ENCODE results near the gene HUNK. TPM values are rescaled to one million over a fixed set of nuclear protein-coding genes. Genes with fewer than 3 reads are reported as not detected.

Gene HUNK
- total and polyA plus RNA-seq, 2 experiments from 2014 or later: 1.6 to 5.1 TPM

DNA sequence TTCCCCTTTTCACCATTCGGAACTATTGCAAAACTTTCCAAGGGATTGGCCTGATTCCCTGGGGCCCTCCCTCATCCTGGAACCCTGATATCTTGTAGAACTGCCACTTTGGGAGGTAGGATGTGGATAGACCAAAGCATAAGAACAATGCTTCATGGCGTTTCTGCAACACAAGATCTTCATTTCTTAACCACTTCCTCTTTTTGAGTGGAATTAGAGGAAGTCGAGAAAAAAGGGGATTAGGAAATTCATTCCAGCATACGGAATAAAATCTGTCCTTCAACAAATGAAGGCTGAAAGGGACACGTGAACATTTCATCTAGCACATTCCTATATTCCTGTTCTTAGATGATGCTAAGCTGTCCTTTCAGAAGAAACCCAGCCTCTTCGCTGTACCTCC is 149.3 kb downstream of the HUNK start:
- Mint-ChIP-seq H3K36me3 (ENCODE audit: low read depth) (no peaks in the 10 kb centered on the region), H3K9me3 (no peaks in the 10 kb centered on the region; the same call in 2 of the 3 replicates), H3K4me1 (no peaks in the 10 kb centered on the region), H3K27me3 (ENCODE audit: insufficient read depth, low read depth, poor library complexity) (no peaks in the 10 kb centered on the region), H3K4me3 (no peak overlapping the region), H3K27ac (no peak overlapping the region)
- H3K4me3 ChIP-seq: no peak overlapping the region
- no peaks in the 10 kb centered on the region for H3K36me3 ChIP-seq (ENCODE audit: insufficient read depth)
- H3K4me1 ChIP-seq (ENCODE audit: insufficient read depth): no peaks in the 10 kb centered on the region
- H3K27ac ChIP-seq (ENCODE audit: low read depth): no peak overlapping the region
- no peaks in the 10 kb centered on the region for H3K79me2 ChIP-seq (replicated peaks; ENCODE audit: insufficient read depth)
- ATAC-seq (no peak), DNase-seq (ENCODE audit: low spot score) (no peak)
- H3F3A ChIP-seq (replicated peaks; ENCODE audit: low read depth): no peaks in the 10 kb centered on the region
- H4K20me1 ChIP-seq (replicated peaks; ENCODE audit: insufficient read depth): no peaks in the 10 kb centered on the region
- TF ChIP-seq JUNB (IDR thresholded peaks at IDR 0.05; ENCODE audit: unreplicated experiment): no peak
- no peak for TF ChIP-seq EZH2phosphoT487 (IDR thresholded peaks at IDR 0.05; ENCODE audit: unreplicated experiment)
- TF ChIP-seq, protein P1, sequence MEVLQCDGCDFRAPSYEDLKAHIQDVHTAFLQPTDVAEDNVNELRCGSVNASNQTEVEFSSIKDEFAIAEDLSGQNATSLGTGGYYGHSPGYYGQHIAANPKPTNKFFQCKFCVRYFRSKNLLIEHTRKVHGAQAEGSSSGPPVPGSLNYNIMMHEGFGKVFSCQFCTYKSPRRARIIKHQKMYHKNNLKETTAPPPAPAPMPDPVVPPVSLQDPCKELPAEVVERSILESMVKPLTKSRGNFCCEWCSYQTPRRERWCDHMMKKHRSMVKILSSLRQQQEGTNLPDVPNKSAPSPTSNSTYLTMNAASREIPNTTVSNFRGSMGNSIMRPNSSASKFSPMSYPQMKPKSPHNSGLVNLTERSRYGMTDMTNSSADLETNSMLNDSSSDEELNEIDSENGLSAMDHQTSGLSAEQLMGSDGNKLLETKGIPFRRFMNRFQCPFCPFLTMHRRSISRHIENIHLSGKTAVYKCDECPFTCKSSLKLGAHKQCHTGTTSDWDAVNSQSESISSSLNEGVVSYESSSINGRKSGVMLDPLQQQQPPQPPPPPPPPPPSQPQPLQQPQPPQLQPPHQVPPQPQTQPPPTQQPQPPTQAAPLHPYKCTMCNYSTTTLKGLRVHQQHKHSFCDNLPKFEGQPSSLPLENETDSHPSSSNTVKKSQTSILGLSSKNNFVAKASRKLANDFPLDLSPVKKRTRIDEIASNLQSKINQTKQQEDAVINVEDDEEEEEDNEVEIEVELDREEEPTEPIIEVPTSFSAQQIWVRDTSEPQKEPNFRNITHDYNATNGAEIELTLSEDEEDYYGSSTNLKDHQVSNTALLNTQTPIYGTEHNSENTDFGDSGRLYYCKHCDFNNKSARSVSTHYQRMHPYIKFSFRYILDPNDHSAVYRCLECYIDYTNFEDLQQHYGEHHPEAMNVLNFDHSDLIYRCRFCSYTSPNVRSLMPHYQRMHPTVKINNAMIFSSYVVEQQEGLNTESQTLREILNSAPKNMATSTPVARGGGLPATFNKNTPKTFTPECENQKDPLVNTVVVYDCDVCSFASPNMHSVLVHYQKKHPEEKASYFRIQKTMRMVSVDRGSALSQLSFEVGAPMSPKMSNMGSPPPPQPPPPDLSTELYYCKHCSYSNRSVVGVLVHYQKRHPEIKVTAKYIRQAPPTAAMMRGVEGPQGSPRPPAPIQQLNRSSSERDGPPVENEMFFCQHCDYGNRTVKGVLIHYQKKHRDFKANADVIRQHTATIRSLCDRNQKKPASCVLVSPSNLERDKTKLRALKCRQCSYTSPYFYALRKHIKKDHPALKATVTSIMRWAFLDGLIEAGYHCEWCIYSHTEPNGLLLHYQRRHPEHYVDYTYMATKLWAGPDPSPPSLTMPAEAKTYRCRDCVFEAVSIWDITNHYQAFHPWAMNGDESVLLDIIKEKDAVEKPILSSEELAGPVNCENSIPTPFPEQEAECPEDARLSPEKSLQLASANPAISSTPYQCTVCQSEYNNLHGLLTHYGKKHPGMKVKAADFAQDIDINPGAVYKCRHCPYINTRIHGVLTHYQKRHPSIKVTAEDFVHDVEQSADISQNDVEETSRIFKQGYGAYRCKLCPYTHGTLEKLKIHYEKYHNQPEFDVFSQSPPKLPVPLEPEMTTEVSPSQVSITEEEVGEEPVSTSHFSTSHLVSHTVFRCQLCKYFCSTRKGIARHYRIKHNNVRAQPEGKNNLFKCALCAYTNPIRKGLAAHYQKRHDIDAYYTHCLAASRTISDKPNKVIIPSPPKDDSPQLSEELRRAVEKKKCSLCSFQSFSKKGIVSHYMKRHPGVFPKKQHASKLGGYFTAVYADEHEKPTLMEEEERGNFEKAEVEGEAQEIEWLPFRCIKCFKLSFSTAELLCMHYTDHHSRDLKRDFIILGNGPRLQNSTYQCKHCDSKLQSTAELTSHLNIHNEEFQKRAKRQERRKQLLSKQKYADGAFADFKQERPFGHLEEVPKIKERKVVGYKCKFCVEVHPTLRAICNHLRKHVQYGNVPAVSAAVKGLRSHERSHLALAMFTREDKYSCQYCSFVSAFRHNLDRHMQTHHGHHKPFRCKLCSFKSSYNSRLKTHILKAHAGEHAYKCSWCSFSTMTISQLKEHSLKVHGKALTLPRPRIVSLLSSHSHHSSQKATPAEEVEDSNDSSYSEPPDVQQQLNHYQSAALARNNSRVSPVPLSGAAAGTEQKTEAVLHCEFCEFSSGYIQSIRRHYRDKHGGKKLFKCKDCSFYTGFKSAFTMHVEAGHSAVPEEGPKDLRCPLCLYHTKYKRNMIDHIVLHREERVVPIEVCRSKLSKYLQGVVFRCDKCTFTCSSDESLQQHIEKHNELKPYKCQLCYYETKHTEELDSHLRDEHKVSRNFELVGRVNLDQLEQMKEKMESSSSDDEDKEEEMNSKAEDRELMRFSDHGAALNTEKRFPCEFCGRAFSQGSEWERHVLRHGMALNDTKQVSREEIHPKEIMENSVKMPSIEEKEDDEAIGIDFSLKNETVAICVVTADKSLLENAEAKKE (CRISPR knock-in tag; IDR thresholded peaks at IDR 0.05): no peak
- TF ChIP-seq POLR2AphosphoS5 (IDR thresholded peaks at IDR 0.05; ENCODE audit: low read depth): no peak
- TF ChIP-seq ZNF114 (CRISPR knock-in tag; IDR thresholded peaks at IDR 0.05): no peak
- no peak for TF ChIP-seq EZH2 (IDR thresholded peaks at IDR 0.05; ENCODE audit: low read depth, unreplicated experiment)
- TF ChIP-seq STAT1 (IDR thresholded peaks at IDR 0.05; ENCODE audit: unreplicated experiment): no peak
- TF ChIP-seq, protein P2, sequence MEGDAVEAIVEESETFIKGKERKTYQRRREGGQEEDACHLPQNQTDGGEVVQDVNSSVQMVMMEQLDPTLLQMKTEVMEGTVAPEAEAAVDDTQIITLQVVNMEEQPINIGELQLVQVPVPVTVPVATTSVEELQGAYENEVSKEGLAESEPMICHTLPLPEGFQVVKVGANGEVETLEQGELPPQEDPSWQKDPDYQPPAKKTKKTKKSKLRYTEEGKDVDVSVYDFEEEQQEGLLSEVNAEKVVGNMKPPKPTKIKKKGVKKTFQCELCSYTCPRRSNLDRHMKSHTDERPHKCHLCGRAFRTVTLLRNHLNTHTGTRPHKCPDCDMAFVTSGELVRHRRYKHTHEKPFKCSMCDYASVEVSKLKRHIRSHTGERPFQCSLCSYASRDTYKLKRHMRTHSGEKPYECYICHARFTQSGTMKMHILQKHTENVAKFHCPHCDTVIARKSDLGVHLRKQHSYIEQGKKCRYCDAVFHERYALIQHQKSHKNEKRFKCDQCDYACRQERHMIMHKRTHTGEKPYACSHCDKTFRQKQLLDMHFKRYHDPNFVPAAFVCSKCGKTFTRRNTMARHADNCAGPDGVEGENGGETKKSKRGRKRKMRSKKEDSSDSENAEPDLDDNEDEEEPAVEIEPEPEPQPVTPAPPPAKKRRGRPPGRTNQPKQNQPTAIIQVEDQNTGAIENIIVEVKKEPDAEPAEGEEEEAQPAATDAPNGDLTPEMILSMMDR (conservative IDR thresholded peaks at IDR 0.05; ENCODE audit: low read depth in 2 of 2): no peak
- no peak overlapping the region for H3K4me2 ChIP-seq
- no peaks in the 10 kb centered on the region for H3K27me3 ChIP-seq (ENCODE audit: insufficient read depth)
- H3K9me2 ChIP-seq (ENCODE audit: insufficient read depth): no peaks in the 10 kb centered on the region
- H2AFZ ChIP-seq: no peak overlapping the region
